GM12874 (cell line): Measurements from ENCODE around the gene KCNMA1.

Experiments used
- TF ChIP-seq, protein P1 (sequence below): IDR thresholded peaks from 2 replicates; pipeline ENCODE4 v1.5.1; 2011; ENCODE audit warnings: low read depth, mild to moderate bottlenecking, control low read depth, low read length, moderate library complexity; ENCODE audit not compliant: insufficient read depth

KCNMA1 gene

GRCh38 chr10:77457721-77458120 is 179.9 kb downstream of the KCNMA1 start:
- TF ChIP-seq, protein P1, sequence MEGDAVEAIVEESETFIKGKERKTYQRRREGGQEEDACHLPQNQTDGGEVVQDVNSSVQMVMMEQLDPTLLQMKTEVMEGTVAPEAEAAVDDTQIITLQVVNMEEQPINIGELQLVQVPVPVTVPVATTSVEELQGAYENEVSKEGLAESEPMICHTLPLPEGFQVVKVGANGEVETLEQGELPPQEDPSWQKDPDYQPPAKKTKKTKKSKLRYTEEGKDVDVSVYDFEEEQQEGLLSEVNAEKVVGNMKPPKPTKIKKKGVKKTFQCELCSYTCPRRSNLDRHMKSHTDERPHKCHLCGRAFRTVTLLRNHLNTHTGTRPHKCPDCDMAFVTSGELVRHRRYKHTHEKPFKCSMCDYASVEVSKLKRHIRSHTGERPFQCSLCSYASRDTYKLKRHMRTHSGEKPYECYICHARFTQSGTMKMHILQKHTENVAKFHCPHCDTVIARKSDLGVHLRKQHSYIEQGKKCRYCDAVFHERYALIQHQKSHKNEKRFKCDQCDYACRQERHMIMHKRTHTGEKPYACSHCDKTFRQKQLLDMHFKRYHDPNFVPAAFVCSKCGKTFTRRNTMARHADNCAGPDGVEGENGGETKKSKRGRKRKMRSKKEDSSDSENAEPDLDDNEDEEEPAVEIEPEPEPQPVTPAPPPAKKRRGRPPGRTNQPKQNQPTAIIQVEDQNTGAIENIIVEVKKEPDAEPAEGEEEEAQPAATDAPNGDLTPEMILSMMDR, result no peak

GRCh38 chr10:77457266-77457665 is 180.3 kb downstream of the KCNMA1 start:
- TF ChIP-seq, protein P1, result no peak

DNA sequence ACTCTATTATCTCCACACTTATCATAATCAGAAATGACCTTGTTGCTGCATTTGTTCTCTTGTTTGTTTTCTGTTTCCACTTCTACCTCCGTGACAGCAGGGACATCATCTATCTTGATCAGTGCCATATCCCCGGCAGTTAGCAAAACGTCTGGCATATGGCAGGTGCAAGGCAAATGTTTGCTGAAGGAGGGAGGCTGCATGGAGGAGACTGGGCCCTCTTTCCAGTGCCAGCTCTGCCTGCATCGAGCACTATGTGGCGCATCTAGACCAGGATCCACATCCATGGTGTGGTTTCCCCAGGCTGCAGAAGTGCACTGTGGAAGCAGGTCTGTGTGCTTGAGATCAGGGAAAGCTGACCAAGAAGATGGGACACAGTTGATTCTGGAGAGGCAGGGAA is 181.2 kb downstream of the KCNMA1 start:
- TF ChIP-seq, protein P1, result no peak

- TF ChIP-seq, protein P1, result no peak
Observed at GRCh38 chr10:77455561-77455960, 182.0 kb downstream of the KCNMA1 start.

GRCh38 chr10:77452952-77453564 is 184.6 kb downstream of the KCNMA1 start:
- TF ChIP-seq, protein P1, result no peak

GRCh38 chr10:77451886-77452285 is 185.7 kb downstream of the KCNMA1 start:
- TF ChIP-seq, protein P1, result no peak

DNA sequence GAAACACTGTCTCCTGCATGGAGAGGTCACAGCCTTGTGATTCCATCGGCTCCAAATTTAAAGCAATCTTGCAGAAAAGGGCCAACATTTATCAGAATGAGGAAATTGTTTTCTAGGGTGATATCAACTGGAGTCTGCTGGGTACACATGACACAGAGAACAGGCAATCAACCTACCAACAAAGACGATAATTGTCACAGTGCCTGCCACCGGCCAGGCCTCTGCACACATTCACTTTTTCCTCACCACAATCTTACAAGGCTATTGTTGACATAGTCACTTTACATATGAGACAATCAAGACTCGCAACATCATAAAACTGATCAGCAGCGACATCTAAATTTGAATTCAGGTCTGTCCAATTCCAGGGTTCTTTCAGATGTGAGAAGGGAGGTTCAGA is 189.4 kb downstream of the KCNMA1 start:
- TF ChIP-seq, protein P1, result no peak
